GM20000 (cell line): Measurements from ENCODE around the gene GLI3.

Experiments used
- DNase-seq: peaks from one replicate; pipeline ENCODE4 v3.0.0; 2012; ENCODE audit warnings: low spot score
- TF ChIP-seq, protein P1 (sequence below): IDR thresholded peaks from 2 replicates; pipeline ENCODE4 v1.5.1; 2012; ENCODE audit warnings: mild to moderate bottlenecking, control low read depth; ENCODE audit errors: extremely low read depth, missing control alignments

The GLI3 gene

DNA sequence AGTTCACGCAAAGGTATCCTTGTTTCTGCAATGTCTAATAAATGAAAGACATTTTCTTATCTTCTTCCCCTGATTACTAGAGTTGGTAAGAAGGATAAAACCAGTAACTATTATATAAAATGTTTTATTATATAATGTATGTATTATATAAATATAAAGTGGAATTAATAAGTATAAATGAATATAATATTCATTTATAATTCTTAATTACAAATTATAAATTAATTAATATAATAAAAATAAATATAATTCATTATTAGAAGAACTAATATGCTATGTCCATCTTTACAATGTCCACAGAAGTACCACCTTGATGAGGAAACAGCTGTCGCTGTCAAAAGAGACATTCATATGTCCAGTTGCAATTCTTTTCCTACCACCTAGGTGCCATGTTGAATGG lies 177.7 kb downstream of the GLI3 start:
- TF ChIP-seq, protein P1, sequence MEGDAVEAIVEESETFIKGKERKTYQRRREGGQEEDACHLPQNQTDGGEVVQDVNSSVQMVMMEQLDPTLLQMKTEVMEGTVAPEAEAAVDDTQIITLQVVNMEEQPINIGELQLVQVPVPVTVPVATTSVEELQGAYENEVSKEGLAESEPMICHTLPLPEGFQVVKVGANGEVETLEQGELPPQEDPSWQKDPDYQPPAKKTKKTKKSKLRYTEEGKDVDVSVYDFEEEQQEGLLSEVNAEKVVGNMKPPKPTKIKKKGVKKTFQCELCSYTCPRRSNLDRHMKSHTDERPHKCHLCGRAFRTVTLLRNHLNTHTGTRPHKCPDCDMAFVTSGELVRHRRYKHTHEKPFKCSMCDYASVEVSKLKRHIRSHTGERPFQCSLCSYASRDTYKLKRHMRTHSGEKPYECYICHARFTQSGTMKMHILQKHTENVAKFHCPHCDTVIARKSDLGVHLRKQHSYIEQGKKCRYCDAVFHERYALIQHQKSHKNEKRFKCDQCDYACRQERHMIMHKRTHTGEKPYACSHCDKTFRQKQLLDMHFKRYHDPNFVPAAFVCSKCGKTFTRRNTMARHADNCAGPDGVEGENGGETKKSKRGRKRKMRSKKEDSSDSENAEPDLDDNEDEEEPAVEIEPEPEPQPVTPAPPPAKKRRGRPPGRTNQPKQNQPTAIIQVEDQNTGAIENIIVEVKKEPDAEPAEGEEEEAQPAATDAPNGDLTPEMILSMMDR = no peak
- no peak for DNase-seq

DNA sequence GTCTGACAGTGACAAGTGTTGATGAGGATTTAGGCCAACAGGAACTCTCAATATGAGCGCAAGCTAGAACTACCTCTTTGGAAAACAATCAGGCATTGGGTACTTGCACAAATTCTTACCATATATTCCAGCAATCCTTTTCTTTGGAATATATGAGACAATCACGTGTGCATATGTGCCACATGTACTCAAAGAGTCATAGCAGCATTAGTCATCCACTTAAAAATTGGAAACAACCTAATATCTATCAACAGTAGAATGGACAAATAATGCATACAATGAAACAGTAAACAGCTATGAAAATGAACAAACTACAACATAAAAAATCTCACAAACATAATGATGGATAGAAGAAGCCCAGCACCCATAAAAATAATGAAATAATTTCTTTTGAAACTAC lies 179.7 kb downstream of the GLI3 start:
- DNase-seq = no peak
- TF ChIP-seq, protein P1 = no peak

DNA sequence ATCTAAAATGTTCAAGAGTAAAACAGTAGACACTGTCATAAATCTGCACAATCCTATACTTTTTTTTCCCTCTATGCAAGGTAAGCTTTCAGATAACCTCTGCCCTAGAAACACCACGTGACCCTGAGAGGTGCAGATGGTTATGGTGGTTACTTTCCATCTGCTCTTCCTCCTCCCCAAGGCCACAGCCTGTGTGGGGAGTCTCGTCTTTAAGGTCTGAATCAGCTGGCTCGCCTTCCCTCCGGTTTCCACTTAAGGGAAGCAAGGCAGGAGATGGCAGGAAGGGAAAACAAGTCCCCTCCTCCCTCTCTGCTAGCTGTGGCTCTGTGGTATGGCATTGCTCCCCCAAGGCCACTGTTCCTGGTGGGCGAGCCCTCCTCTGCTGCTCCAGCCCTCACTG lies 181.8 kb downstream of the GLI3 start:
- DNase-seq = no peak
- TF ChIP-seq, protein P1 = no peak

DNA sequence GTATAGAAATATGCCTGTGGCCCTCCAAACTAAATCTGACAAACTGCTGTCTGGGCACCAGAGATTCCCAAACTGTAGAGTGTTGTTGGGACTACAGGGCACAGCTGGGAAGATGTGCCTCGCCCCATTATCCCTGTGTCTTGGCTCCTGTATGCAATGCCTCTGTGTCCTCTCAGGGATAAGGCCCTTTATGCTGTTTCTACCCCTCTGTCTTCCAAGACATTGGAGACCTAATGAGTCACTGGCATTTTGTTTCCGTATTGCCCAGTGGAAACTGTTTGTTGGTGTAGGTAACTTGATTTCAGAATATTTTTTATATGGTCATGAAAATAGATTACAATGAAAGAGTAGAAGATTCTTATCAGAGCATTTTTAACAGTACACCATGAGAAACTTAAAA lies 183.2 kb downstream of the GLI3 start:
- DNase-seq = no peak
- TF ChIP-seq, protein P1 = no peak

DNA sequence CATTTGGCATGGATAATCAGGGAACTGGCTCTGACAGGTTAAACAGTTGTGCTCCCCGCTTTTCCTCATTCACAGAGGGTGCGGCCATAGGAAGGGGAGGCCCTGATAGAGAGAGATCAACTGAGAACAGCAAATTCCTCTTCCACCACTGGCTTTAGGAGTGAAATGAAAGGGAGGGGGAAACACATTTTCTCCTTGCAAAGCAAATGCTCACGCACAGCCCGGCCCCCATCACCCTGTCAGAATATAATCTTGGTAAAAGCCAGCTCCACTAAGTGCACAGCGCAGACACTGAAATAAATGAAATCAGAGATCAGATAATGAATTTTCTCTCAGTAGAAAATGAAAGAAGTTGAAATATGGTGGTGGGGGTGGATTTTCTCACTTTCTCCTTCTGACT lies 187.2 kb downstream of the GLI3 start:
- TF ChIP-seq, protein P1 = no peak
- DNase-seq = no peak

DNA sequence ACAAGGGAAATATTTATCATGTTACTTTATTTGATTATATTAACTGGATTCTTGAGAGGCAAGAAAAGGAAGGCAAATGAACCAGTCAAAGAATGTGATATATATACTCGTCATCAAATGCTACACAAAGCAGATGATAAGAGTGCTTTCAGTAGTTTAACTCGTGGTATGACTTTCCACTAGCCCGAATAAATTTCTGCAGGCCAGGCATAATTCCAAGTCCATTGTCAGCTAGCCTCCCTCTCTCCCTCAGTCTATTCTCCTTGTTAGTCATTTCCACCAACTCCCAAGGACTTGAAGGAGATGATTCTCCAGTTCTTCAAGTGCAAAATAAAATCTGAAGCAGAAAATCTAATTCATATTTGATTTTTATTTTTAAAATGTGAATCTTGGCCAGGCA lies 190.5 kb downstream of the GLI3 start:
- TF ChIP-seq, protein P1 = no peak
- no peak for DNase-seq

DNA sequence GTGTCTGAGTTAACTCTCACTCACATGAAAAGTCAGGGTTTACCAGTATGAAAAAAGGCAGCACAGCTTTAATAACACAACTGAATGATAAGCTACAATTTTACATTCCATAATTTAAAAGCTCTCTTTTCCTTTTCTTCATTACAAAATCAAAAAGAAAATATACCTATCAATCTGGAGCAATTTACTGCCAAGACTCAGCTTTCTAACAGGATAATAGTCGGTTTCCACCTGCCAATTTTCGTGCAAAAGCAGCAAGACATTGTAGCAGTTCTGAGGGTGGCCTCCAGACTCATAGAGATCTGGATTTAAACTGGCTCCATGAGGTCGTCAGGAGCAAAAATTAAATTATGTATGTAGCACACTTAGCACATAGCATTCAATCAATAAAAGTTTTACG lies 191.0 kb downstream of the GLI3 start:
- DNase-seq = no peak
- TF ChIP-seq, protein P1 = no peak

DNA sequence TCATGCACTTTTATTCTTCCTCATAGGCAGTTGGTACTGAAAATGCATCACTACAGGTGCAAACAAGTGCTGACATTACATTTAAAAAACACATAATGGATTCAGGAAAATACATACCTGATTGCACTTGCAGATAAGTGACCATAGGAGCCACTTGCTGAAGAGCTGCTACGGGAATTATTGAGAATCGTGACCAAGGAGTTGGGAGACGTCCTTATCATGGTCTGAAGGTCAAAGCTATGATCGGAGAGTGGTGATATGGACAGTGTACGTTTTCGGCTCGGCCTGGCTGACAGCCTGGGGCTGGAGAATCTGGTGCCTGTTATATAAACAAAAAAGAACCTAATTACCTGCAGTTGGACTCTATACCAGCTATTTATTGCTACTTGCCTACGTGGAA lies 197.1 kb downstream of the GLI3 start:
- TF ChIP-seq, protein P1 = no peak
- no peak for DNase-seq
